SH-SY5Y (cell line): Measurements from ENCODE around the gene LAMB1.

Source experiments
- GATA2 ChIP-seq: IDR thresholded peaks from 2 replicates; pipeline ENCODE4 v1.6.1; 2011; ENCODE audit warnings: mild to moderate bottlenecking, low read depth, low read length
- GATA3 ChIP-seq: IDR thresholded peaks from 2 replicates; pipeline ENCODE4 v1.6.1; 2011; ENCODE audit warnings: low read depth, mild to moderate bottlenecking, low read length, moderate library complexity

- no peak for TF ChIP-seq GATA3
- TF ChIP-seq GATA2 = no peak
Measured at GRCh38 chr7:108008827-108009226, 5.9 kb upstream of the LAMB1 start.
